Ureter (tissue), 1 donor: ENCODE results near the gene ETNK1. TPM values are rescaled to one million over a fixed set of nuclear protein-coding genes. Genes with fewer than 3 reads are reported as not detected.
"Not testable (repeated sequence)": the region's sequence is repeated elsewhere in the genome, so short reads cannot be mapped to it uniquely, and the experiment has no call there.

Experiments
- DNase-seq: peaks from one replicate; pipeline ENCODE4 v3.0.0-alpha.2; 2020; ENCODE audit warnings: low spot score
- total RNA-seq: library from RNA; stranded (reverse); gene quantifications from one replicate; pipeline ENCODE4 v1.2.4, GENCODE V29; 2023
- donor health status: DM: yes; HTN: yes; CAD: no.

ETNK1 gene
- total RNA-seq, 1 donor from 2014 or later, result 74.4 TPM

DNA sequence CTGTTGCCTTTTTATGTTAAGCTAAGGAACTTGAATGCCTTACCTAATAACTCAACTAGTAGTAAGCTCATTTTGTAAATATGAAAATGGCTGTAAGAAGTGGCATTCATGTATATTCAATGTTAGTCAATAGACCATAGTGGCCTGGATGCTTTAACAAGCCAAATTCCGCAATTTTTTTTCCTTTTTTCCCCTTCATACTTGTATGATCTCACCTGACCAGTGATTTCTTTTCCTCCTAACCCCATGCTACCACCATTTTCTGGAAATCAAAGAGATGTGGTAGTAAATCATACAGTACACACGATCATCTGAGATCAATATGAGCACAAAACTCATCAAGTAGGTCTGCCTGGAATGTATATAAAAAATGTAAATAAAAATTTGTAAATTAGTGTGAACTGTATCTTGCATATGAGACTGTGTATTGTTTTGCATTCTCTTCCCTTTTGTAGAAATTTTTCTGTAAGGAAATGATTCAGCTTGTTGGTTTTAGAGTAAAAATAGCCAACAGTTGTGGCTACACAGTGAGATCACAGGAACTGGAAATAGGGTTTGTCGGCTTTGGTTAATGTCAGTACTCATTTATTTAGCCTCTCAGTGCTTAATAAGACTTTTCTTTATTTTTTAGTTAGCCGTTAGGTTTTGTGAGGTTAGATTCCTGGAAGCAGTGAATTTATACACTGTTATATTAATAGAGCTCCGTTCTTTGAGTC lies 62.5 kb downstream of the ETNK1 start:
- DNase-seq, result no peak

DNA sequence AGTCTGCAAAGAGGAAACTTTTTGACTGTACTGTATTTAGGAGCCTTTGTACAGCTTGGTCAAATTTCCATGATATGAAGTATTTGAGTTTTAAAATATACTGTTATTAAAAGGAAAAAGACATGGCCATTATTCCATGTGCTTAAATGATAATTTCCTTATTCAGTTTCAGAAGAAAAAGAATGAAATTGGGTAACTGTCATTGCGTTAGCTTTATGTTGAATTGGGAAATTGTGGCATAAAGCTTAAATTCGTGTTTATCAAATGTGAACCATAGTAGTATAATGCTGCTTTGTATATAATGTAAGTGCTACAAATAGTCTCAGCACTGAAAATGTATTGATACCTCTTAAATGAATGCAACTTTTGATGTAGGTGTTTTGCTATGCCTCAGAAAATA lies 64.9 kb downstream of the ETNK1 start:
- DNase-seq, result no peak

DNA sequence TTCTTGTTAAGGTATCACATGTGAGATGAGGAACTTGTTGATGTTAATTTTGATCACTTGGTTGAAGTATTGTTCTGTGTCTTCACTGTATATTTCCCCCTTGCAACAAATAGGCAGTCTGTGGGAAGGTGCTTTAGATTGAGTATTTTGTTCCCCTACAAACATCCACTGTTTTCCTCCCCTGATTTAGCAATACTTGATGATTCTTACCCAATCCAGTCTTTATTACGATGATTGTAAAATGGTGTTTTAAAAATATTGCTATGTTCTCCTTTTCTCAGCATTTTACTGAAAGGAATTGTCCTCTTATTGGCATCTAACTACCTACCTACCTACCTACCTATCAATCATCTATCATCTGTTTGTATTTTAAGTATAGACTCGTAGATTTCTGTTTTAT lies 66.3 kb downstream of the ETNK1 start:
- no peak for DNase-seq

DNA sequence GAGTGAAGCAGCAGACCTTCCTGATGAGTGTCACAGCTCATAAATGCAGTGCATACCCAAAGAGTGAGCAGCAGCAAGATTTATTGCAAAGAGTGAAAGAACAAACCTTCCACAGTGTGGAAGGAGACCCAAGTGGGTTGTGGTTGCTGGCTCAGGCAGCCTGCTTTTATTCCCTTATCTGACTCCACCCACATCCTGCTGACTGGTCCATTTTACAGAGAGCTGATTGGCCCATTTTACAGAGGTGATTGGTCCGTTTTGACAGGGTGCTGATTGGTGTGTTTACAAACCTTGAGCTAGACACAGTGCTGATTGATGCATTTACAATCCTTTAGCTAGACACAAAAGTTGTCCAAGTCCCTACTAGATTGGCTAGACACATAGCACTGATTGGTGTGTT lies 67.5 kb downstream of the ETNK1 start:
- not testable (repeated sequence) for DNase-seq

DNA sequence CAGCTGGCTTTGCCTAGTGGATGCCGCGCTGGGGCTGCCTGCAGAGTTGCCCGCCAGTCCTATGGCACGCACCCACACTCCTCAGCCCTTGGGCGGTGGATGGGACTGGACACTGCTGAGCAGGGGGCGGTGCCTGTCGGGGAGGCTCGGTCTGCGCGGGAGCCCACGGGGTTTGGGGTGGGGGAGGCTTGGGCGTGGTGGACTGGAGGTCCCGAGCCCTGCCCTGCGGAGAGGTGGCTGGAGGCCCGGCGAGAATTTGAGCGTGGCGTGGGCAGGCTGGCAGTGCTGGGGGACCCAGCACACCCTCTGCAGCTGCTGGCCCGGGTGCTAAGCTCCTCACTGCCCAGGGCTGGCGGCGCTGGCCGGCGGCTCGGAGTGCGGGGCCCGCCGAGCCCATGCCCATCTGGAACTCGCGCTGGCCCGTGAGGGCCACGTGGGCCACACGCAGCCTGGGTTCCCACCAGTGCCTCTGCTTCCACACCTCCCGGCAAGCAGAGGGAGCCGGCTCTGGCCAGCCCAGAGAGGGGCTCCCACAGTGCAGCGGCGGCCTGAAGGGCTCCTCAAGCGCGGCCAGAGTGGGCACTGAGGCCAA lies 68.1 kb downstream of the ETNK1 start:
- no peak for DNase-seq

DNA sequence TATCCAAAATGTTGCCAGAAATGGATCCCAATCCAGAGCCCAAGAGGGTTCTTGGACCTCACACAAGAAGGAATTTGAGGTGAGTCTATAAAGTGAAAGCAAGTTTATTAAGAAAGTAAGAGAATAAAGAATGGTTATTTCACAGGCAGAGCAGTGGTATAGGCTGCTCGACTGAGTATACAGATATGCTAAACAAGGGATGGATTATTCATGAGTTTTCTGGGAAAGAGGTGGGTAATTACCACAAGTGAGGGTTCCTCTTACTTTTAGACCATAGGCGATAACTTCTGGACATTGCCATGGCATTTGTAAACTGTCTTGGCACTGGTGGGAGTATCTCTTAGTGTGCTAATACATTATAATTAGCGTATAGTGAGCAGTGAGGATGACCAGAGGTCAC lies 73.6 kb downstream of the ETNK1 start:
- no peak for DNase-seq

DNA sequence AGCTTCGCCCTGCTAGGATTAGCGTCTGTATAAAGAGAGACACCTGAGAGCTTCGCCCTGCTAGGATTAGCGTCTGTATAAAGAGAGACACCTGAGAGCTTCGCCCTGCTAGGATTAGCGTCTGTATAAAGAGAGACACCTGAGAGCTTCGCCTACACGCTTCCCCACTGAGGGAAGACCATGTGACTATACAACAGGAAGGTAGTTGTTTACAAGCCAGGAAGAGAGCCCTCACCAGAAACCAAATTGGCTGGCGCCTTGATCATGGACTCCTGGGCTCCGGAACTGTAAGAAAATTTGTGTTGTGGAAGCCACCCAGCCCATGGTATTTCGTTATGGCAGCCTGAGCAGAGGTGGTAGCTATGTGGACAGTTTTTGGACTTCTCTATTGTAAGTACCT lies 74.7 kb downstream of the ETNK1 start:
- not testable (repeated sequence) for DNase-seq

DNA sequence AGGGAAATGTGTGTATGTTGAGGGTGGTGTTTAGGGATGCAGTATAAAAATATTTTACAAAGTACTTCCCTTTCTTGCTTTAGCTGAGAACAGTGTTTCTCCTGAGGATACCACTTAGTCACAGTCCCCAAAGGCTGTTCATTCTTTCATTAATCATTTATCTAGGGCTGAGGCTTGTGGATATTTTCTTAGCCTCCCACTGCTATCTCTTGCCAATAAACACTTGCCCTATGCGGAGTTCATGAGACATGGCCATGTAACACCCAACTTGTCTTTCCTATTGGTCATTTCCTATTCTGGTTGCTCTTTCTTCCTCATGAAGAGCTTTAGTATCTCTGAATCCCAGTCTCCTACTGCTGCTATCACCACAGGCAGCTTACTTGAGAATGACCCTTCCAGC lies 75.1 kb downstream of the ETNK1 start:
- no peak for DNase-seq

DNA sequence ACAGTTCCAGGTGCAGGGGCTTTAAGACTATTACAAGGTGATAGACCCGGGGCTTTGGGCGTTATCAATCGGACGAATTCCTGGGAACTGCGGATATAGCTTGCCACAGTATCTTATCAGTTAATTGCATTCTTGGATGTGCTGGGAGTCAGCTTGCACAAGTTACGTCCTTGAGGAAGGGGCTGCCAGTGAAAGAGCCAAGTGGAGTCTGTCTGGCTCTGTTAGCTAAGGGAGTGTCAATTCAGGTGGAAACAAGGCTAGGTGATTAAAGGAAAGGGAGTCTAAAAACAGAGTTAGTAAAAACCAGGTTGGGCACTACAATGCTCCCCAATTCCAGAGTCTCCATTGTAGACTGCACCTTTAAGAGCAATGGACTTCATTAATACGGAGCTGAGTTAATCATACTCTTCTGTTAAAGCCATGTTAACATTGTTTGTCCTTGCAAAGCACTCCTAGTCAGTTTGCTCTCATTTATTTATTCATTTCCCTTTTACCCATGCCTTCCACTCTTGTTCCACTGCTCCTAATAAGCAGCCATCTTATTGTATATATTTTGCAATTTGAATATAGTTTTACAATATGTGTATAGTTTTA lies 76.3 kb downstream of the ETNK1 start:
- not testable (repeated sequence) for DNase-seq

DNA sequence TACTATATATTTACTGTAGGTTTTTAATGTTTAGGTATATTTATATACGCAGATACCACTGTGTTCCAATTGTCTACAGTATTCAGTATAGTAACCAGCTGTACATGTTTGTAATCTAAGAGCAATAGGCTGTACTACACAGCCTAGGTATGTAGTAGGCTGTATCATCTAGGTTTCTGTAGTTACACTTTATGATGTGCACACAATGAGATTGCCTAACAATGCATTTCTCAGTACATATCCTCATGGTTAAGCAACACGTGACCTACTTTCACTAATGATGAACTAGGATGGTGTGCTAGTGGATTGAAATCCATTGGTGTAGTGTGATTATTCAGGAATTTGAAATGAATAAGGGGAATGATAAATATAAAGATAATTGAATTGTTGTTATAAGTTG lies 77.7 kb downstream of the ETNK1 start:
- DNase-seq, result no peak

DNA sequence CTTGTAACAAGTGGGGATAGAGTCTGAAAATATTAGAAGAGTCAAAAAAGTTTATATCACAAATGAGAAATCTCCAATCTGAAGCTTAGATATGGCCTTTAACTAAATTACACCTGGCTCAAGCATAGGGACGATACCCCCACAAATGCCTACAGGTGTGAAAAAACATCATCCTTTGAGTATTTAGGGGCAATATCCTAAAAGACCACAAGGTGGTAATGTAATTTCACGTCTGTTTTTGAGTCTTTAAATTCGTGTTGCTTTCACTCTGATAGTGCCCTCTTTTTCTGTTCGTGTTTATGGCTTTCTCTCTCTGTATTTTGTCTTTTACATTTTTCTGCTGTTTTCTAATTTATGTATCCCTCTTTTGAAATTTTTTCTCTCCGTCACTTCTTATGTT lies 84.3 kb downstream of the ETNK1 start:
- DNase-seq, result no peak

DNA sequence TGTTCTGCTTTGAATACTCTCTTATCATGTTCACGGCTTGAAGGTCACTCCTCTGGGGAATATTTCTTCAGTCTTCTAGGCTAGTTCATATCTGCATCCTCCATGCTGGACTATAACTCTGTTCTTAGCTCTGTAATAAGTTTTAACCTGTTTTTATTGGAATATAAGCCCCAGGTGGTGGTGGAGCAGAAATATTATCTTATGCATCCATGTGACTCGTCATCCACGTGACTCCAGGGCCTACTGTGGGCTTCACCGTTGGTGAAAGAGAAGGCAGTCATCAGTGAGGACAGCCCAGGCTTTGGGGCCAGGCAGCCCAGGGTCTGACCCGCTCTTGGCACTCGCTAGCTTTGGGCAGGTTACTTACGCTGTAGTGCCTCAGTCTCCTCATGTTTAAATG lies 87.1 kb downstream of the ETNK1 start:
- no peak for DNase-seq

DNA sequence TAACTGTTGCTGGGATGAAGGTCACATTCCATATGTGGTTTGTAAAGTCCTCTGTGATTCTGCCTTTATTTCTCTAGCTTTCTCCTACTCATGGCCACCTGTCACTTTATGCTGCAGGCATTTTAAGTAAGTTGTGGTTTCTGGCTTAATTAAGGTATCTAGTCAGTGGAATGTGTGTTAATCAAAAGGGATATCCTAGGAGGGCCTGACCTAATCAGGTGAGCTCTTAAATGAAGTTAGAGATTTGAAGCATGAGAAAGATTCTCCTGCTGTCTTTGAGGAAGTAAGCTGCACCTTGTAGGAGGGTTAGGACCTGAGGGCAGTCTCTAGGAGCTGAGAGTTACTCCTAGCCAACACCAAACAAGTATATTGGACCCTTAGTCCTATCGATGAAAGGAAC lies 90.3 kb downstream of the ETNK1 start:
- DNase-seq, result no peak

DNA sequence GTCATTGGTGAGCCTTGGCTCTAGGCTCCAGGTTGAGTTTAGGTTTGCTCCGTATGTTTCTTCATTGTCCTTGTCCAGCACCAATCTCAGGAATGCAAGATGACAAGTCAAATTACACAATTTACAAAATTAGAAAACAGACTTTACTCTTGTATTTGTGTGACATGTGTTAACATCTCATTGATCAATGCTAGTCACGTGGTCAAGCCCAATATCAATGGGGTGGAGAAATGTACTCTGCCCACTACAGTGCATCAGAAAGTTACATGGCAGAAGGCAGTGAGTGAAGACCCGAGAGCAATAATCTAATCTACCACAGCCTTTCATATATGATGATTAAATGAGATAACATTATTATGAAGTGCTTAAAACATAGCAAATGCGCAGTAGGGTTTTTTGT lies 94.8 kb downstream of the ETNK1 start:
- no peak for DNase-seq

DNA sequence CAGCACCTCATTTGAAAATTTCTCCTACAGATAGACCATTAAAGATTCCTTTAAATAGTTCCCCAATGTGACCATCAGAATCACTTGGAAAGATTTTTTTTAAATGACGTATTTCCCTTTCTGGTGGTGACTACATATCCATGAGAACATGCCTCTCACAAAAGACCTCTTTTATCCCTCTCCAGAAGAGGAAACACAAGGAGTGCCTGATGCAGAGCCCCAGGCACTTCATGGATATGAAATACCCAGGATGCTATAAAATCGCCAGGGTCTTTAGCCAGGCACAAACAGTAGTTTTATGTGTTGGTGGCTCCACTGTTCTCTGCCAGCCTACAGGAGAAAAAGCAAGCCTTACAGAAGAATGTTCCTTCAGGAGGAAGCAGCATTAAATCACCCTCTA lies 97.1 kb downstream of the ETNK1 start:
- no peak for DNase-seq

DNA sequence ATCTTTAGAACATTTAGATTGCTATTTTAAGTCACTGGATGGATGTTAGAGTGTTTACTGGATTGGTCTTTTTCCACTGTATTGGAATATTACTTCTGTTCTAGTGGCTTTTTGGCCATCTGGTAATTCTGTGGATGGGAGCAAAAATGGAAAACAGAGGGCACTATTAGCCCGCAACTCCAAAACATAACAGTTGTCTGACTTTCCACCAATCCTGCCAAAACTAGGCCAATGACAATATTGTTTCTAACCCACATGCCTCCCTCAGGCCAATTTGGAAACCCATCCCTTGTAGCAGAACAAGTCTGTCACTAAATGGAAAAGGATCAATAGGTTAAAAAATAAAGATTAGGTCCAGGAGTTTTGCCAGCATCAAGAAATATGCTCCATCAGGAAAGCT lies 97.8 kb downstream of the ETNK1 start:
- no peak for DNase-seq

DNA sequence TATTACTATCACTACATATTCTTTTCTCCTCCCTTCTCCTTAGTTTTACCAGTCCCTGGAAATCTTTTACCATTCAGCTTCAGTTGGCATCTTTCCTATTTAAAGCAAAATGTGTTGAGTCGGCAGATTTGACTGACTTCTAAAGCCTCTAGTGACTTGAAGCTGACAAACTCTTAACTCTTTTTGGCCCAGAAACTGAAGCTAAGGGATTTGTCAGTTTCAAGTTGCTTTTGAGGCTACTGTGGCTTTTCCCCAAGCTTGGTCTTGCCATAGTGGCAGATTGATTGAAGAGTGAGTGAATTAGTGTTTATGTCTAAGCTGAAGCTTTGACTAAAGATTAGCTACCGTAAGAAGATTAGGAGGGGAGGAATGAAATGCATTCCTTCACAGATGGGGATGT lies 104.0 kb downstream of the ETNK1 start:
- DNase-seq, result no peak

DNA sequence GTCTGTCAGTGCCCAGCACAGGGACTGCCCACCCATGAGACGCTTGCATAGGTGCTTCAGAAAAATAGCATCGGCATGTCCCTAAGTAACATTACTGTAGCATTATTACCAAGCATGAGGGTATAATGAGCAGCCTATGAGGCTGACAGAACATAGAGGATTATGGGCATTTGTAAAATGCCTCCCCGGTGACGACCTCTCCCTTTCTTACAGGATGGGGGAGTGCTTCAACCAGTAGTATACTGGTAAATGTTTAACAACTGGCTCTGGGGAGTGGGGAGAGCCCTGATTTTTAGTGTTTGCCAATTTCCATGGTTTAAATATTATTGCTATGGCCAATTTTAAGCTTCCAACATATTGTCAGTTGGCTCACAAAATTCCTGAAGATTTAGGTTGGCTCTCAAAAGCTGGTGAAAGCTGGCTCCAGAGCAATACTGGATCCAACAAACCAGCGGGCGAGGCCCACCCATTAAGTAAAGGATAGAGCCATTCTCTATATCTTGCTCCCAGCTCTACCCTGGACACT lies 104.5 kb downstream of the ETNK1 start:
- no peak for DNase-seq

DNA sequence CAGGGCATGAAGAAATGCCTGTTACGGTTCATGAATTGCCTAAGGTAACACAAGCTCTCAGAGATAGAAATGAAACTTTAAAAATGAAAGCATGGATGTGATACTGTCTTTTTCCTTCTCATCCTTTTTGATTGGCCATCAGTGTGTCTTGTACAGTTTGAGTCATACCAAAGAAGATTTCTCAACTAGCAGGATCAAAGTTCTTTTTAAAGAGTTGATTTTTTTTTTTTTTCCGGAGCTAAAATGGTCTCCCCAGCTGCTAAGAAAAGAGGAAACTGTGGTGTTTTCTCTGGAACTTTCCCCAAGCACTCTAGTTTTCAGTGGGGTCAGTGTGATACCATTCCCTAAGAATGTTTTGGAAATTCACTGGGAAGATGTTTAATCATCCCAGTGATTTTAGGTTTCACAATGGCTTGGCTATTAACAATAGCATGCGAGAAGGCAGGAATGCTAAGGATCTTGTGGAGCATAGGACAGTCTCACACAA lies 105.0 kb downstream of the ETNK1 start:
- no peak for DNase-seq

DNA sequence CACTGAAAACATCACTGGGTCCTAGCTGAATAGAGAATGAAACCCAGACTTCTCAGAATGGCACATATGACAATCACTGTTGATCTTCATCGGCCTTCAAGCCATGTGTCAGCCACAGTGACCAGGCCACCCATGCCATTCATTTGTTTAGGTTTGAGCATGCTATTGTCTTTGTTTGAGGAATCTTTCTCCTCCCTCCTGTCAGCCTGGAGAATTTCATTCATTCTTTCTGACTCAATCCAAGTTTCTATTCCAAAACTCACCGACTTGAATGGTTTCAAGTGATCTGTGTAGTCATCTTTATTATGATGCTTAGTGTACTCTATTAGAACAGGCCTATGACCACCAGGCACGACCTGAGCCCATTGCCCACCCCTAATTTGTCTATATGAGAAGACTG lies 106.3 kb downstream of the ETNK1 start:
- DNase-seq, result no peak

DNA sequence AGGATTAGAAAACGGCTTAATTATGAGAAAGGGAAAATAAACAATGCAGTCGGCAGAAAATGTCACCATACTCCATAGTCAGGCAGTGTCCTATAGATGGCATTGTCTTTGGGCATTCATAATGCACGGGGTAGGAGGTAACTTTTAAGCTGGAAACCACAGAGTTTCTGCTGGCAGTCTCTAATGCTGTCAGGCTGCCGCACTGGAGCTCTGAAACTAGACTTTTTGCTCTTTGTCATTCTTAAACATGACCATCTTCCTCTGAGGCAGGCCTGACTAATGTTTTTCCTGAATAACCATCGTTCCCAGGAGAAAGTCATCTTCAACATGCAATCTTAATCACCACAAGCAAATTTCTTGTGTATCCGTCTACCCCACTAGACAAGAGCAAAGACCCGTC lies 108.8 kb downstream of the ETNK1 start:
- no peak for DNase-seq

DNA sequence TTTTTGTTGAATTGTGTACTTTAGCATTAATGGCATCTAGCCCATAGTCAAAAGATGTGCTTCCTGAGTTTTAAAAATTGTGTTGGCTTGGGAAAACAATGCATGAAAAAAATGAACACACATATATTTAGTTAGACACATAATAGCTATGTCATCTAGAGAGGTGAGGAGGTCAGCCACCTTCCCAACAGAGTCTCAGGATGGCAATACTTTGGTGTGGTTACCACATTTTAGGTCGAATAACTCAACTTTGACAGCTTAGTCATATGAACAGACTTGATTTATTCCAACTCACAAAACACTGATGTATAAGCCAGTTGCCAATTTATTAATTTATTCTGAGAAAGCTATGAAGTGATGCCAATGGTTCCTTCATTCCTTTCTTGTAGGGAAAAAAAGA lies 114.0 kb downstream of the ETNK1 start:
- DNase-seq, result no peak
